HG03175 (cell line): ENCODE data around the gene DLX3.
"Not testable (repeated sequence)": the region's sequence is repeated elsewhere in the genome, so short reads cannot be mapped to it uniquely, and the experiment has no call there.

Experiments used
- ATAC-seq: cut with Tn5 transposase; IDR thresholded peaks from one replicate; pipeline ENCODE4 v1.9.1; 2021; ENCODE audit warnings: mild to moderate bottlenecking, moderate library complexity; ENCODE audit not compliant: unreplicated experiment

DLX3 gene

GRCh38 chr17:49995055-49995738, at the start of gene DLX3:
DLX3 (minus strand) TSS chr17:49995224; CDS start chr17:49994998, 226 bp downstream.
- no peak for ATAC-seq

GRCh38 chr17:50044483-50044882, 49.5 kb upstream of the DLX3 start:
- no peak for ATAC-seq

- no peak for ATAC-seq
Measured at GRCh38 chr17:50043290-50044148, 48.5 kb upstream of the DLX3 start.

GRCh38 chr17:50042211-50042610, 47.2 kb upstream of the DLX3 start:
- ATAC-seq = no peak

- not testable (repeated sequence) for ATAC-seq
Measured at GRCh38 chr17:50040496-50040895, 45.5 kb upstream of the DLX3 start.

GRCh38 chr17:50039058-50039457, 44.0 kb upstream of the DLX3 start:
- no peak for ATAC-seq

- ATAC-seq = no peak
Measured at GRCh38 chr17:50037321-50038107, 42.5 kb upstream of the DLX3 start.

- ATAC-seq = no peak
Measured at GRCh38 chr17:50036455-50037261, 41.6 kb upstream of the DLX3 start.

- no peak for ATAC-seq
Measured at GRCh38 chr17:50035945-50036344, 40.9 kb upstream of the DLX3 start.

- ATAC-seq = no peak
Measured at GRCh38 chr17:50035421-50035879, 40.4 kb upstream of the DLX3 start.

- ATAC-seq = no peak
Measured at GRCh38 chr17:50034498-50035364, 39.7 kb upstream of the DLX3 start.

- no peak for ATAC-seq
Measured at GRCh38 chr17:50033316-50033715, 38.3 kb upstream of the DLX3 start.

GRCh38 chr17:50029185-50029584, 34.2 kb upstream of the DLX3 start:
- no peak for ATAC-seq

GRCh38 chr17:50028736-50029120, 33.7 kb upstream of the DLX3 start:
- no peak for ATAC-seq

- no peak for ATAC-seq
Measured at GRCh38 chr17:50027881-50028735, 33.1 kb upstream of the DLX3 start.

- no peak for ATAC-seq
Measured at GRCh38 chr17:50027172-50027880, 32.3 kb upstream of the DLX3 start.

GRCh38 chr17:50026837-50027171, 31.8 kb upstream of the DLX3 start:
- ATAC-seq = no peak

- ATAC-seq = no peak
Measured at GRCh38 chr17:50026046-50026675, 31.1 kb upstream of the DLX3 start.
